Upper lobe of right lung (tissue), 1 donor: ENCODE results near the gene BHMT. TPM values are rescaled to one million over a fixed set of nuclear protein-coding genes. Genes with fewer than 3 reads are reported as not detected.
"Not testable (repeated sequence)": the region's sequence is repeated elsewhere in the genome, so short reads cannot be mapped to it uniquely, and the experiment has no call there.

Experiments
- ATAC-seq: fragments of 200-7000 bp; cut with Tn5 transposase; one replicate; pipeline ENCODE4 v1.9.1; 2020; ENCODE audit warnings: mild to moderate bottlenecking, moderate library complexity
- DNase-seq: peaks from one replicate; pipeline ENCODE4 v3.0.0-alpha.2; 2020
- H3K27ac ChIP-seq: fragments of 200-600 bp; one replicate; pipeline ENCODE4 v1.8.0; 2022
- H3K27me3 ChIP-seq: fragments of 200-600 bp; one replicate; pipeline ENCODE4 v1.8.0; 2022; ENCODE audit warnings: mild to moderate bottlenecking
- H3K36me3 ChIP-seq: fragments of 200-600 bp; one replicate; pipeline ENCODE4 v1.8.0; 2022
- H3K4me1 ChIP-seq: fragments of 200-600 bp; one replicate; pipeline ENCODE4 v1.8.0; 2022
- H3K4me3 ChIP-seq: fragments of 200-600 bp; one replicate; pipeline ENCODE4 v1.8.0; 2022; ENCODE audit warnings: mild to moderate bottlenecking
- H3K9me3 ChIP-seq: fragments of 200-600 bp; one replicate; pipeline ENCODE4 v1.8.0; 2022
- intact Hi-C: fragments of 100-400 bp; cut with DNase I; formaldehyde crosslinking; loops from one replicate; pipeline ENCODE4 v1.11.0; 2022
- total RNA-seq: library from RNA; stranded (reverse); fragmentation: NEBNext Ultra II Directional; extraction: Animal tissue kit (Norgen Biotek cat#: 25700); gene quantifications from one replicate; pipeline ENCODE4 v1.2.1, GENCODE V29; 2021
- TF ChIP-seq, protein P1 (sequence below): fragments of 200-600 bp; IDR thresholded peaks from one replicate; pipeline ENCODE4 v1.8.0; 2022; ENCODE audit warnings: antibody characterized with exemption
- donor health status: DM: no; HTN: yes; CAD: no; lungs with severe emphysema.

Gene BHMT
- total RNA-seq, 1 donor from 2014 or later: not detected

DNA sequence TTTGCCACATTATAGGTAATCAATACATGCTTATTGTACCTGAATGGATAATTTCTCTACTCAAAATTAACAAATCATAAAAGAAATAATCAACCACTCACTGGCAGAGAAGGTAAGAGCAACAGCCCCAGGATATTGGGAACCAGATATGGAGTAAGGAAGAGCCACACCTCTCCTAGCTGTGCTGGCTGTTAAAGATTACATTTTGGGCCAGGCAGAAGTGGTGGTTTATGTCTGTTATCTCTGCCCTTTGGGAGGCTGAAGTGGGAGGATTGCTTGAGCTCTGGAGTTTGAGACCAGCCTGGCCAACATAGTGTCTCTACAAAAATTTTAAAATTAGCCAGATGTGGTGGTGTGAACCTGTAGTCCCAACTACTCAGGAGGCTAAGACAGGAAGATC is 56.4 kb downstream of the BHMT start:
- DNase-seq (no peak), ATAC-seq (no peak)
- Histone ChIP-seq H3K27ac (no peak overlapping the region), H3K4me3 (no peak overlapping the region), H3K9me3 (no peaks in the 10 kb centered on the region), H3K4me1 (no peaks in the 10 kb centered on the region), H3K27me3 (no peaks in the 10 kb centered on the region), H3K36me3 (no peaks in the 10 kb centered on the region)
- intact Hi-C loops: no loop called here
- TF ChIP-seq, protein P1, sequence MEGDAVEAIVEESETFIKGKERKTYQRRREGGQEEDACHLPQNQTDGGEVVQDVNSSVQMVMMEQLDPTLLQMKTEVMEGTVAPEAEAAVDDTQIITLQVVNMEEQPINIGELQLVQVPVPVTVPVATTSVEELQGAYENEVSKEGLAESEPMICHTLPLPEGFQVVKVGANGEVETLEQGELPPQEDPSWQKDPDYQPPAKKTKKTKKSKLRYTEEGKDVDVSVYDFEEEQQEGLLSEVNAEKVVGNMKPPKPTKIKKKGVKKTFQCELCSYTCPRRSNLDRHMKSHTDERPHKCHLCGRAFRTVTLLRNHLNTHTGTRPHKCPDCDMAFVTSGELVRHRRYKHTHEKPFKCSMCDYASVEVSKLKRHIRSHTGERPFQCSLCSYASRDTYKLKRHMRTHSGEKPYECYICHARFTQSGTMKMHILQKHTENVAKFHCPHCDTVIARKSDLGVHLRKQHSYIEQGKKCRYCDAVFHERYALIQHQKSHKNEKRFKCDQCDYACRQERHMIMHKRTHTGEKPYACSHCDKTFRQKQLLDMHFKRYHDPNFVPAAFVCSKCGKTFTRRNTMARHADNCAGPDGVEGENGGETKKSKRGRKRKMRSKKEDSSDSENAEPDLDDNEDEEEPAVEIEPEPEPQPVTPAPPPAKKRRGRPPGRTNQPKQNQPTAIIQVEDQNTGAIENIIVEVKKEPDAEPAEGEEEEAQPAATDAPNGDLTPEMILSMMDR: no peak

DNA sequence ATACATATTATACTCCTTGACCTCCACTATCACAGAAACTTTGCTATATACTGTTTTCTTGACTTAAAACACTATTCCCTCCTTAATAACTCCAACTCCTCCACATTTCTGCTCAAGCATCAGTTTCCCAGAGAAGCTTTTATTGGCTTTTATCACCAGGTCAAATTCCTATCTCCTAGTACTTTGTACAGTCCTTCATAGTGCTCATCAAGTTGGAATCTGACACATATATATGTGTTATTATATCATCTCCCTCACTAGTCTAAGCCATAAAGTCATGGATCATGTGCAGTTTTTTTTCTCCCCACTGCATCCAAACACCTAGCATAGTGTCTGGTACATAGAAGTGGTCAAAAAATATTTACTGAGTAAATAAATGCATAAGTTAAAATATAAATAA is 59.1 kb downstream of the BHMT start:
- ATAC-seq (no peak), DNase-seq (no peak)
- H3K4me3 ChIP-seq: no peak overlapping the region
- TF ChIP-seq, protein P1: no peak
- no peaks in the 10 kb centered on the region for H3K36me3 ChIP-seq
- H3K9me3 ChIP-seq: no peaks in the 10 kb centered on the region
- H3K4me1 ChIP-seq: no peaks in the 10 kb centered on the region
- H3K27me3 ChIP-seq: no peaks in the 10 kb centered on the region
- no peak overlapping the region for H3K27ac ChIP-seq
- intact Hi-C loops: no loop called here

DNA sequence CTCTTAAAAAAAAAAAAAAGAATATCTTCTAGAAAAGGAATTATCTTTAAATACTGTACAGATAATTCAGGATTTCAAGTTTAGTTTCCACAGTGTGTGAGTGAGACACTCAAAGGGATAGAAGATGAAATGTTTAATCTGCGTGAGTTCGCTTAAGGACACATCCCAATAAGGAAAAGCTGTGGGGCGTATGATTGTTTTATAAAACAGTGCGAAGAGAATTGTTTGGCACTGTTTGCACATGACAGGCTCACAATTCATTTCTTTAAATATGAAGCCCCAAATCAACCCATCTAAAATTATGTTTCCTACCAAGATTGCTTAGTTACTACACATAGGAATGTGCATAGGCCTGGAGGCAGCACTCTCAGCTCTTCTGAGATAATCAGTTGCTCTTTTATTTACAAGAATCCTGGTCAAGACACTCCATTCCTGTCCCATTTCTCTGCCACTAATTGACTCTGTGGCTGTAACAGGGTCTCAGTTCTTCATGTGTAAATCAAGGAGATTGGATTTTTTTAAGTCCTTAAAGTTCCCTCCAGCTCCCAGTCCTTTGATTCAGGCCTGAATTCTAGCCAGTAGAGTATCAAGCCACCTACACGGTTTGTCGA is 60.1 kb downstream of the BHMT start:
- Histone ChIP-seq H3K27ac (no peak overlapping the region), H3K4me1 (no peaks in the 10 kb centered on the region), H3K9me3 (no peaks in the 10 kb centered on the region), H3K4me3 (no peak overlapping the region), H3K27me3 (no peaks in the 10 kb centered on the region), H3K36me3 (no peaks in the 10 kb centered on the region)
- intact Hi-C loops: no loop called here
- DNase-seq (no peak), ATAC-seq (no peak)
- TF ChIP-seq, protein P1: no peak

DNA sequence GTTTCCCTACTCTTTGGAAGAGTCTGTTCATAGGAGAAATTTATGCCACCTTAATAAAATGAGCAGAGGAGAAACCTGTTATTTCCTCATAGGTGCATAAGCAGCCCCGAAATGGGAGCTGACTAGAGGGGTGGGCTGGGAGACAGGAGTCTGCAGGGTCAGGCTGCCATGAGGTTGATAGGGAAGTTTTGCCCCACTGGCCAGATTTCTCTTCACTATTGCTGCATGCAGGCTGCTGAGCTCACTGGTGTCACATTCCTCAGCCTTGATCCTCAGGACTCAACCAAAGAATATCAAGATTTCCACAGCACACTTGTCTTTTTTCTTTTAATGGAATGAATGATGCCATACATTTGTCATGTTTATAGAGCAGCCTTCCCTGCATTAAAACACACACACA is 60.7 kb downstream of the BHMT start:
- no peak for DNase-seq
- Histone ChIP-seq H3K27me3 (no peaks in the 10 kb centered on the region), H3K36me3 (no peaks in the 10 kb centered on the region), H3K4me3 (no peak overlapping the region), H3K9me3 (no peaks in the 10 kb centered on the region), H3K27ac (no peak overlapping the region), H3K4me1 (no peaks in the 10 kb centered on the region)
- ATAC-seq: no peak
- intact Hi-C loops: no loop called here
- TF ChIP-seq, protein P1: no peak

DNA sequence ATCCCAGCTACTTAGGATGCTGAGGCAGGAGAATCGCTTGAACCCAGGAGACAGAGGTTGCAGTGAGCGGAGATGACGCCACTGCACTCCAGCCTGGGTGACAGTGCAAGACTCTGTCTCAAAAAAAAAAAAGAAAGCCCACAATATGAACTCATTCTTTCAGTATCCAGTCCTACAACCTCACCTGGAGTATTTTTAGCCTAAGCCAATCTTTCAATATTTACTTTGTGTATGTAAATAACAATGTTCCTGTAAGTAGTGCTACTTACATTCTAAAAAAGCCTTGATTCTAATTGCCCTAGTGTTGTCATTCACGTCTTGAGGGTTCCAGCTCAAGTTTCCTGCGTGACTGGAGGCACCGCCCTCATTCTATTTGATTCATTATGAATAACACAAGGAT is 62.0 kb downstream of the BHMT start:
- intact Hi-C loops: no loop called here
- peak; percentile 95 for ATAC-seq
- no peak for DNase-seq
- no peak overlapping the region for H3K4me3 ChIP-seq
- no peaks in the 10 kb centered on the region for H3K36me3 ChIP-seq
- no peaks in the 10 kb centered on the region for H3K4me1 ChIP-seq
- no peak overlapping the region for H3K27ac ChIP-seq
- no peaks in the 10 kb centered on the region for H3K27me3 ChIP-seq
- no peaks in the 10 kb centered on the region for H3K9me3 ChIP-seq
- TF ChIP-seq, protein P1: no peak

DNA sequence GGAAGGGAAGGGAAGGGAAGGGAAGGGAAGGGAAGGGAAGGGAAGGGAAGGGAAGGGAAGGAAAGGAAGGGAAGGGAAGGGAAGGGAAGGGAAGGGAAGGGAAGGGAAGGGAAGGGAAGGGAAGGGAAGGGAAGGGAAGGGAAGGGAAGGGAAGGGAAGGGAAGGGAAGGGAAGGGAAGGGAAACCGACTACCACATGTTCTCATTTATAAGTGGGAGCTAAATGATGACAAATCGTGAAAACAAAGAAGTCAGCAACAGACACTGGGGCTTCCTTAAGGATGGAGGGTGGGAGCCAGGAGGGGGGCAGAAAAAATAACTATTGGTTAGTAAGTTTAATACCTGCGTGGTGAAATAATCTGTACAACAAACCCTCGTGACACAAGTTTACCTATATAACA is 68.8 kb downstream of the BHMT start:
- H3K27me3 ChIP-seq, H3K4me1 ChIP-seq, H3K9me3 ChIP-seq, H3K27ac ChIP-seq, DNase-seq, H3K4me3 ChIP-seq, ATAC-seq, intact Hi-C loops, H3K36me3 ChIP-seq: not testable (repeated sequence)
